GM19351 (cell line): ENCODE results near the gene ZNF283.

Experiments used
- ATAC-seq: cut with Tn5 transposase; IDR thresholded peaks from one replicate; pipeline ENCODE4 v1.9.1; 2021; ENCODE audit warnings: mild to moderate bottlenecking, moderate library complexity; ENCODE audit not compliant: unreplicated experiment

ZNF283 gene

DNA sequence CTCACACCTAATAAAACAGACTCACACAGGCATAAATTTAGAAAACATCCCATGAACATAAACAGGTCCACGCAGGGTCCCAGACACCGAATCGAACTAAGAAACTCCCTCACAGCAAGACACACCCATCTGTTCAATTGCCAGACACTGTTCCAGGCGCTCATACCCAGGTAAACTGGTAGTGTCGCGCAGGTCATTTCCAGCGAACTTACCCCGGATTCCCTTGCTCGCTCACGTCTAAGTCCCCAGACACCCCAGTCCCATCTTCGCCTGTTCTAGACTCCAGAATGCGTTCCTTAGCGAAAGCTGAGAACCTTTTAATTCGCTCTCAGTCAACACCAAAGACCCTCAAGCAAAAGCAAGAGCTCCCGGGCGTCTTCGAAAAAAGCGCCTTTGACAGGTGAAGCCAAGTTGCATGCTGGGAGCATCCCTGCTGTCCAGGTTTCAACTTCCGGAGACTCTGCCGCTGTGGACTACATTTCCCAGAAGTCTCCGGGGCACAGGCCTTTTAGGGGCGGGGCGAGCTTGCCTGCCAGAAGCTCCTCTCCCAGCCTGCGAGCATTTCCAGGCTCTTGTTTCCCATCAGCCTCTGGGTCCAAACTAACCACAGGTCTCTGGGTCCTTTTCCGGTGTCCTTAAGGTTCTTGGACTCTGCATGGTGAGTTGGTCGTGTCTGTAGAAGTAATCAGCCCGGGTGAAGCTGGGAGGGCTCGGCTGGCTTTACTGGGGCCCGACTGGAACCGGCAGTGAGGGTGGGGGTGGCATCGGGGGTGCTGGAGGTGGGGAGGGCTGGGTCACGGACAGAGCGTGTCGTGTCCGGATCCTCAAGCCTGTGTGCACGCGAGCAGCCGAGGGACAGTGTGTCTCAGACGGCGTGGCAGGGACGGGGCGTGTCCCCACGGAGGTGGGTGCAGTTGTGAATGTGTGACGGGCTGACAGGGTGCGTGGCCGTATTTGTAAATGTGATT, at the start of gene ZNF283:
Gene ZNF283, plus strand, starts transcription at position 535 of the 968 bp plus-strand sequence. CDS start 6,184 bp downstream, outside the sequence.
- peak; percentile 88 for ATAC-seq

DNA sequence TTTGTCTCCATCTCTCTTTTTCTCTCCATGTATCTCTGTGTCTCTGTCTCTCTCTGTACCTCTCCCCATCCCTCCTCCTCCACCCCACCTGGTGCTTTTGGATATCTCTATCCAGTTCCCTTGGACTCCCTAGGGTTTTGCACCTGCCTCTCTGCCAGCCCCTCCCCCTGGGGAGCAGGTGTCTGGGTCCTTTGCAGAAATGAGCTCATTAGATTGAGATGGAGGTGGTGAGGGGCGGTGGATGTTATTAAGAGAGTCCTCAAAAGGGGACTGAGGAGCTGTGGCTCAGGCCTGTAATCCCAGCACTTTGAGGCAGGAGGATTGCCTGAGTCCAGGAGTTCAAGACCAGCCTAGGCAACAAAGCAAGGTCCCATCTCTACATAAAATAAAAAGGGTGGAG, 48.5 kb upstream of the ZNF283 start:
- no peak for ATAC-seq

DNA sequence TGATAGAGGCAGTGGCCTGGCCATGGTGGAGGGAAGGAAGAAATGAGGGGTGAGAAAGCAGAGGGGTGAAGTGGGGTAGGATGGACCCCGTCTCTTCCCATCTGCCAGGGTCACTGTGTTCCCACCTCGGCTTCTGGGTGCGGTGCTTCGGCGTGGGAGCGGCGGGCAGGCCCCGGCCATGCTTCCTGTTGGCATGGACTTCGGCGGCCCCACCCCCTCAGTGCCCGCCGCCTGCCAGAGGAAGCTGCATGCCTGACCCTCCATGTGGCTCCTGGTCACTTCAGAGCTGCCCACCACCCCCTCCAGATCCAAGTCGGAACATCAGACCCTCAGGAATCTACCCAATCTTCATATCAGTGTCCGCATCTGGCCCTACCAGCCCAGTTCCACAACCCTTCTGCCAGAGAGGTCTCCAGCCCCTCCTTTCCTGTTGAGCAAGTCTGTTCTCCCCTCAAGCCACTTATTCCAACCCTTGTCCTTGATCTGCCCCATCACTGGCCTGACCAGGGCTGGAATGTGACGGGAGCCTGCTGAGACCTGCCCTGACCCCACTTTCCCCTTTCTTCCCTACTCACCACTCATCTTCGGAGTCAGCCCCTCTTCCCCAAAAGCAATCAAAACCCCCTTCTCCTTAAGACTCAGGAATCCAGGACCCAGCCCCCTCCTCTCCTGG, 47.8 kb upstream of the ZNF283 start:
- ATAC-seq, result no peak

DNA sequence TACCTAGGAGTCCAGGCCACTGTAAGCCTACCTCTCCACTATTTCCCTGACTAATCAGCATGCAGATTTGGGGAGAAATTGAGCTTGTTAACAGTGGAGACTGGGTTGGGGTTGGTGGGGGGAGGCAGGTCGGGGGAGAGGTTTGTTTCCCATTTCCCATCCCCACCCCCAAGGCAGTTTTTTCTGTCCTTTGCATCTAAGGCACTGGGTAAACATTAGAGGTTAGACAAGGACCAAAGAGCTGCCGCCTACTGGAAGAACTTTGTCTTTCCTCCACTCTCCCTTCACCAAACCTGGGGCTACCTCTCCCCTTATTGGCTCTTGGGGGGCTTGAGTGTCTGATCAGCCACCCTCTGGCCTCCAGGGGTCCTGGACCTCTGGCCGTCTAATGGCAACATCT, 47.3 kb upstream of the ZNF283 start:
- ATAC-seq, result no peak

DNA sequence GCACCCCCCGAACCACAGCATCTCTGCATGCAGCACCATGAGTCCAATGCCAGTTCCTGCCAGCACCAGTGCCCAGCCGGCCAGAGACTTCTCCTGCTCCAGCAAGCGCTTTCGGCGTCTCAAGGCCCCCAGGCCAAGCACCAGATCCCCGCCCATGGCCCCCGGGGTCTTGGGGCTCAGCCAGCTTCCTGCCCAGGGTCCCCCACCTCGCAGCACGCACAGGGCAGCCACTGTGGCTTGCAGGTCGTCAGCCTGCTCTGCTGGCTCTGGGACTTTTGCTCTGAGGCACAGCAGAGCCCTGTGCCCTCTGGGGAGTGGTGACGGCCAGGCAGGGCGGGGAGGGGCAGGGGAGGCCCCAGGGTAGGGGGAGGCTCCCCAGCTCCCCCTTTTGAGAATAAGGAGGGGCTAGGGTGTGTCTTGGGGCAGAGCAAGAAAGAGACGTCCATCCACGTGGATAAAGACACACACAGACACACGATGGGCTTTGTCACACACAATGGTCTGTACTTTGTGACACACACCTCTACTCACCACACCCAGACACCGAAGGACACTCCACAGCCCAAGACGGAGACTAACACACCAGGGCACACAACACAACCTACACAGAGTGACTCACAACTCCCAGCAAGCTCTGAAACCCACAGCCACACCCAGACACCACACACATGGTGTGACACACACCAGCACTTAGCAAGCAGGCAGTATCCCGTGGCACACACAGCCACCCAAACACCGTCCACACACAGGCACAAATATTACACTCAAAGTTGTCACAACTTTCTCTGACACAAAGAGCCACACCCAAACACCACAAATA, 46.2 kb upstream of the ZNF283 start, which contains the start of gene KCNN4:
Gene KCNN4, minus strand, starts transcription at position 268 of the 820 bp plus-strand sequence. Its CDS starts 112 bp downstream, at position 156.
- ATAC-seq, result peak; percentile 31

DNA sequence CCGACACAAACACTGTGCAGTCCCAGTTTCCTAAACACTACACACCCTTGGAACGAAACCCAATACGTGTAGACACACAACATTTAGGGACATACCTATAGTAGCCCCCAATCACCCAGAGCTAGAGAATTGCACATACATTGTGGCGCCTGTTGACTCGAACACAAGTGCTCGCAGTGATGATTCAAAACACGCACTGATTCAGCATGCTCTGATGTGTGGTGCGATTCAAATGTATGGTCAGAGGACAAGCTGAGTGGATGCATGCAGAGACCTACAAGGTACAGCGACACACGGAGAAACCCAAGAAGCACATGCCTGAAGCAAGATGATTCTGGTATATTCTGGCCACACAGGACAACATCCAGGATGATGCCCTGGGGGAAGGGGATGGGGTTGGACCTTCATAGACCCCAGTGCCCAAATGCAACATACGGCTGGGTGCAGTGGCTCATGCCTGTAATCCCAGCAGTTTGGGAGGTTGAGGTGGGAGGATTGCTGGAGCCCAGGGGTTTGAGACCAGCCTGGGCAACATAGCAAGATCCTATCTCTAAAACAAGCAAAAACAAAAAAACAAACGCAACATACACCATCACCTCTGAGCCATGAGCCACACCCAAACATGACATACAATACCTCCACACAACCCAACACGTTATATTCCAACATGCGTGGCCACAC, 45.4 kb upstream of the ZNF283 start:
- no peak for ATAC-seq

DNA sequence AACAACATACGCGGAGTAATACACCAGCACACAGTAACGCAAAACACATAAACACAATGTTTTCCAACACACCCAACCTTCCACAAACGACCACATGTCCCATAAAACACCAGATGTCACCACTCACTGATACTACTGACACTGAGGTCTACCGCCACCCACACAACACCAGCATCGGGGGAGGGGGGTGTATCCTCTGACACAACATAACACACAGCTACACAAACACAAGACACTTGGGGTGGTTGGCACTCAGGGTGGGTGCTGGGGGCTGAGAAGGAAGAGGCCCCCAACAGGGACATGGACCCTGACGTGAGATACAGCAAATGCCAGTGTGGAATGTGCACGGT, 44.8 kb upstream of the ZNF283 start:
- no peak for ATAC-seq

DNA sequence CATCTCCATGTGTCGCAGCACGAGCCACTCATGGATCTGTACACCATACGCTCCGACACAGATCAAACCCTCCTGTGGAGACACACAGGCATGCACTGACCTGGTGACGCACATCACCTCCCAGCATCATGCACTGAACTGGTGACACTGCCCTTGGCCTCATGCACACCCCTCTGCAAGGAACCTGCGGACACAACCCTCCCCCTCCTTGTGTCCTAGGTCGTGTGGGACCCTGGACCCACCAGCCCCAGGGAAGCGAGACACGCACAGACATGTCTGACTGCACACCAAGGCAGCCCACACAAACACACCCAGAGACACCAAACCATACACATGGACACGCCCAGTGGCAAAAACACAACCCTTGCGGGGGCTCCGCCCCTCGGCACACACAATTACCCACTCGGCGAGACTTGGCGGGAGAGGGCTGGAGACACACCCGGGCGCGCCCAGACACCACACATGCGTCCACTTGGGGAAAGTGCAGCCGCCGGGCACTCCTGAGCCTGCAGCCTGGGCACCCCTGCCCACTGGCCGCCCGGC, 44.4 kb upstream of the ZNF283 start:
- ATAC-seq, result no peak

DNA sequence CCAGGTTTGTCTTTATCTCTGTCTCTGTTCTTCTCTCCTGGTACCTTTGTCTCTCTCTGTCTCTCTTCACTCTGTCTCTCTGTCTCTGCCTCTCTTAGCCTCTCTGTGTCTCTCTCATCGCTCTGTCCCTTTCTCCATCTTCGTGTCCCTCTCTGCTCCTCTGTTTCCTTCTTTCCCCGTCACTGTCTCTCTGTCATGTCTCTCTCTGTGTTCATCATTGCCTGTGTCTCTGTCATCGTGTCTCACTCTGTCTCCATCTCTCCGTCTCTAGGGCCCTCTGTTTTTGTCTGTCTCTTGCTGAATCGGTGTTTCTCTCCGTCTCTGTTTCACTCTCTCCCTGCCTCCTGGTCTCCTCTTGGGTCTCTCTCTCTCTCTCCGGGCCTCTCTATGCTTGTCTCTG, 43.5 kb upstream of the ZNF283 start:
- ATAC-seq, result no peak

DNA sequence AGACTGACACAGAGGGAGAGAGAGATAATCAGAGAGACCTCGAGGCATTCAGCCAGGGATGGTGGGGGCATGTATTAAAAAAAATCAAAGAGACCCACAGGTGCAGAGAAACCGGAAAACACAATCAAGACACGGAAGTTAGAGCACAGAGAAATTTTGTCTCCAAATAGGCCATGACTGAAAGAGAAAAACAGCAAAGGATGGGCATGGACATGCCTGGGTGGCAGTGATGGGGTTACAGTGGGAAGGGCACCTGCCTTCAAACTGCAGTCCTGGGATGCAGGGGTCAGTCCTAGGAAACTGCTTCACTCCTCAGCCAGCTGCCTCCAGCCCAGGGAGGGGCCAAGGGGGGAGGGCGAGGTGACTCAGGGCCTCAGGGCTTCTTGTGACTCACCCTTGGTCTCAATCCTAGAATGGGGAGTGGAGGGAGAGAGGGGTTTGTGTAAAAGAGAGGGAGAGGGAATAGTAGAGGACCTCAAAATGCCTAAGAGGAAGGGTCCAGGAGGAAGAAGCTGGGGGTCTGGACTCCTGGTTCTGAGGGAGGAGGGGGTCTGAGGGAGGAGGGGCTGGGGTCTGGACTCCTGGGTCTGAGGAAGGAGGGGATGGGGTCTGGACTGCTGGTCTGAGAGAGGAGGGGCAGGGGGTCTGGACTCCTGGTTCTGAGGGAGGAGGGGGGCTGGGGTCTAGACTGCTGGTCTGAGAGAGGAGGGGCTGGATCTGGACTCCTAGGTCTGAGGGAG, 42.7 kb upstream of the ZNF283 start:
- no peak for ATAC-seq

DNA sequence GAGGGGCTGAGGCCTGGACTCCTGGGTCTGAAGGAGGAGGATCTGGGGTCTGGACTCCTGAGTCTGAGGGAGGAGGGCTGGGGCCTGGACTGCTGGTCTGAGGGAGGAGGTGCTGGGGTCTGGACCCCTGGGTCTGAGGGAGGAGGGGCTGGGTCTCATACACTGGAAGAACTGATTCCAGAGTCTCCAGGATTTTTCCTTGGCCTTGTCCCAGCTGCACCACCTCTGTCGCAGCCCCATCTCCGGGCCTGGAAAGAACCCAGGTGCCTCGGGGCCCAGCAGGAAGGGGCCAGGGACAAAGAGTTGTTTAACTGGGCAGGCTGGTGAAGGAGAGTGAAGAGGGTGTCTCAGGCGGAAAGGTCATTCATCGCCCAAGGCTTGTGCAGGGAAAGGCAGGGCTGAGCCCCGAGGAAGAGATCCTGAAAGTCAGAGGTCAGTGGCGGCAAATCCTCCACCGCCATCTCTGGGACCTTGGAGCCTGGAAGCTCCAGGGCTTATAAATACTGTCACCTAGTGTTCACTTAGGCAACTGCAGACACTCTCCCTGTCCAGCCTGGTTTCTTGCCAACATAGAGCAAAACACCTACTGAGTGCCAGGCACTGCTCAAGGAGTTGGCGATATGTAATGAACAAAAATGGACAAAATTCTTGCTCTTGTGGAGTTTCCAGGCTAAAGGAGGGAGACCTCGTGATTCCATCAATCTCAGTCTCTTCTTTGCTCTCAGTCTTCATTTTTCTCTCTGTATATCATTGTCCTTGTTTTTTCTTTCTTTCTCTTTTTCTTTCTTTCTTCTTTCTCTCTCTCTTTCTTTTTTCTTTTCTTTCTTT, 41.9 kb upstream of the ZNF283 start:
- peak; percentile 31 for ATAC-seq

DNA sequence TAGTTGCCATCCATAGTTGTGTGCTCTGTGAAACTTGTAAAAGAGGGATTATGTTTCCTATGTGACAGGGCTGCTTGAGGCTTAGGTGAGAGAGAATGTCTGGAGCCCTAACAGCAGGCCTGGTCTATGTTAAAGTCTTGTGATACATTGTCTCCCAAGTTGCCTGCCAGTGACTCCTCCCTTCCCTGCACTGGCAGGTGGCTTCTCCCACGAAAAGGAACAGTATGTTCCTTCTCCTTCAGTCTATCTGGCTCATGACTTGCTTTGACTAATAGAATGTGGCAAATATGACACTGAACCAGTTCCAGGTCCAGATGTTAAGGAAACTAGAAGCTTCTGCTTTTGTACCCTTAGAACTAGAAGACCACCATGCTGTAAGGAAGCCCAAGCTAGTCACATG, 40.5 kb upstream of the ZNF283 start:
- ATAC-seq, result no peak

DNA sequence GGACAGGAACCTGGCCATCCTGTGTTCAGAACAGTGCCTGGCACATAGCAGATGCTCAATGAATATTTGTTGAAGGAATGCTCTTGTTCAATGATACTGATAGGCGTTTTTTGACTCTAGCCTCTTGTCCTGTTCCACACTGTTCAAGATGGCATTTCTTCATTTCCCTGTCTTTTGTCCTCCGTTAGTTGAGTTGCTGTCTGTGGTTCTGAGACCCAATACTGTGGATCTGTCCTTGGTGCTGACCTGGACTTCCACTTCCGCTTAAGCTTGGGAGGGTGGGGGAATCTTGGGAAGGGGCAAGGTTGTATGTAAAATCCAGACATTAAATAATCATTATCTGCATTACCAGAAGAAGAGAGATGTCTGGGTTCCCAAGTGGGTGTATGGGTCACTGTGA, 38.1 kb upstream of the ZNF283 start:
- ATAC-seq, result no peak

DNA sequence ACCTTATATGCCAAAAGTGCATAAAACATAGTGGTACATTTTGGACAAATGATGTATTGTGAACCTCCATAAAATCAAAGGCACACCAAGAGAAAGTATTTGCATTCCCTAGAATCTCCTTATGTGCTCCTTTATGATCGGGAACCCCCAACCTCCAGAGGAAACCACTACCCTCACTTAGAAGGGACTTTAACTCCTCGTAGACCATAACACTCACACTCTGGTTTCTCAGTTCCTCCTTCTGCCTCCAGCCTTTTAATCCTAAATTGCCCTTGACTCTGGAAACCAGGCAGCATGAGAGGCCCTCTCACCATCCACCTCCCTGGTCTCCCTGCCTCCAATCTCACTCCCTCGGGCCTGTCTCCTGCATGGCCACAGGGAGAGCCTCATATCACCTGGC, 36.5 kb upstream of the ZNF283 start:
- ATAC-seq, result peak; percentile 45

DNA sequence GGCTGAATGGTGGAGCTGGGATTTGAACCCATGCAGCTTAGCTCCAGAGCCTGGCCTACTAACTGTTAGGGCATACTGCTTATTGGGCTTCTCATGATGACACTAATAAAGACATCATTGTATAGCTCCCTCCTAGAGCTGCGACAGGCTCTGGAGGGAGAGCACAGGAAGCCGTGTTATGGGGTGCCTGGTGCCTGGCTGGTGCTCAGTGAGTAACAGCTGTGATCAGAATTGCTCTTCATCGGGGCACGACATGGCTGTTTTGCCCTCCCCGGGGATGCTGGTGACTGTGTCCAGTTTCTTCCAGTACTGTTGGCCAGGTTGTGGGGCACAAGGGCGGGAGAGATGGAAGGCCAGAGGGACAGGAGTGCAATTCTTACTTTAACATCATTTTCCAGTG, 30.0 kb upstream of the ZNF283 start:
- ATAC-seq, result no peak

DNA sequence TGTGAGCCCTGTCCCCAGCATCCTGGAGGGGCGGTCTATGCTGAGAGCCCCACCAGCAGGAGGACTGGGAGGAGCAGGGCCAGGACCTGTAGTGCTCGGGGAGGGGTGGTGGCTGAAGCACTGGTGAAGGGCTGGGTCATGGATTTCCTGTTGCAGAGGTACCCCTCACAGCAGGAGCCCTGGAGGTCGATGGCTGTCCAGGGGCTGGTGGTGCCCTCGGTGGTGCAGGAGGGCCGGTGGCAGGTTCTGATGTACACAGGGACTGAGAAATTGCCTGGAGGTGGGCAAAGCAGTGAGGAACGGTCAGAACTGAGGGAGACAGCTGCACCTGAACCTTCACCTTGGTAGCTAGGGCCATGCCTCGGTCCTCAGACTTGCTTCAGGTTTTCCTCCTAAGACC, 29.6 kb upstream of the ZNF283 start:
- ATAC-seq, result no peak

DNA sequence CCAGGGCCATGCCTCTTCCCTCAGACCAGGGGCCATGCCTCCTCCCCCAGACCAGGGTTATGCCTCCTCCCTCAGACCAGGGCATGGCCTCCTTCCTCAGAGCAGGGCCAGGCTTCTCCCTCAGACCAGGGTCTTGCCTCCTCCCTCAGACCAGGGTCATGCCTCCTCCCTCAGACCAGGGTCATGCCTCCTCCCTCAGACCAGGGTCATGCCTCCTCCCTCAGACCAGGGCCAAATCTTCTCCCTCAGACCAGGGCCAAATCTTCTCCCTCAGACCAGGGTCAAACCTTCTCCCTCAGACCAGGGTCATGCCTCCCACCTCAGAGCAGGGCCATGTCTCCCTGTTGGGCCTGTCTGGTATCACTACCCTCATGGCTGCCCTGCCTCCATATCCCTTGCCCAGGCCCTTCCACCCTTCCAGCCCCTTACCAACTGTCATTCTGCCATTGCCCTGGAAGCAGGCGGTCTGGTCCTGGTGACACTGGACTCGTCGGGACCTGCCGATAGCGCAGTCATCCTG, 29.0 kb upstream of the ZNF283 start:
- ATAC-seq, result no peak

DNA sequence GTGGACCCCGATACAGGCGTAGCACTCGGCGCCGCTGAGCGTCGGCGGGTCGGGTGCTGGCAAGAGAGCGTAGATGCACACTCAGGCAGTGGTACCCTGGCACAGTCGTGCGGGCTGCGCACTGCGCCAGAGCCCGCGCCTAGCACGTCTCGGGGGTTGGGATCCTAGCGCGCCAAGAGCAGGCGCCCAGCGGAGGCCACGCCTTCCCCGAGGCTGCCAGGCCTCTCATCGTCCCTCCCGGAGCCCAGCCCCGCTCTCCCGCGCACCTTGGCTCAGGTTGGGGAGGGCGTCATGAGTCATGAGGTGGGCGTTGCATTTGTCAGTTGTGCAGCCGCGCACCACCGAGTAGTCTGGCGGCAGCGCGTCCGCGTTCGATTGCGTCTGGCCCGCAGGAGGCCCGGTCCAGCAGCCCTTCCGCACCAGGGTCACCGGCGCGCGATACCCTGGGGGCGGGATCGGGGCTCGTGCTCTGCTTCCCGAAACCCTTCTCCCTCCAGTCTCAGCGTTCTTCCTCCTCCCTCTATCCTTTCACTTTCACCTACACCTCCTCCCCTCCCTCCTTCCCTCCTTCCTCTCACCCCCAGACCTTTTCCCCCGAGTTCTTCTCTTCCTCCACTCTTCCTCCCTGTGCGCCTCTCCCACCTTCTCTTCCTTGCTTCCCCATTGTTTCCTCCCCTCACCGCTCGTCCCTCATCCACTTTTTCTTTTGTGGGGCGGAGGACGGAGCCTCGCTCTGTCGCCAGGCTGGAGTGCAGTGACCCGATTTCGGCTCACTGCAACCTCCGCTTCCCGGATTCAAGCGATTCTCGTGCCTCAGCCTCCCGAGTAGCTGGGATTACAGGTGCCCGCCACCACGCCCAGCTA, 28.3 kb upstream of the ZNF283 start:
- no peak for ATAC-seq
